Nephron (organoid): ENCODE data around the gene RAVER2.
"Not testable (repeated sequence)": the region's sequence is repeated elsewhere in the genome, so short reads cannot be mapped to it uniquely, and the experiment has no call there.

Experiments used
- H3K27ac Mint-ChIP-seq, 3 experiments: 2 replicates each; pipeline ENCODE4 v1.8.0; 2020; ENCODE audit warnings: mixed read lengths in 3 of 3, mild to moderate bottlenecking in 2 of 3, moderate library complexity in 1 of 3
- H3K27me3 Mint-ChIP-seq: 2 replicates; pipeline ENCODE4 v1.8.0; 2021; ENCODE audit warnings: low read depth, mild to moderate bottlenecking, moderate library complexity, mixed read lengths
- H3K36me3 Mint-ChIP-seq: 2 replicates; pipeline ENCODE4 v1.8.0; 2020; ENCODE audit warnings: low read depth, mixed read lengths
- H3K4me1 Mint-ChIP-seq: 2 replicates; pipeline ENCODE4 v1.8.0; 2020; ENCODE audit warnings: mixed read lengths
- H3K4me3 Mint-ChIP-seq, 3 experiments: 2 replicates each; pipeline ENCODE4 v1.8.0; 2020; ENCODE audit warnings: mild to moderate bottlenecking in 3 of 3, mixed read lengths in 3 of 3, moderate library complexity in 2 of 3
- H3K9me3 Mint-ChIP-seq: 2 replicates; pipeline ENCODE4 v1.8.0; 2020; ENCODE audit warnings: mixed read lengths
- TF ChIP-seq, protein P1 (sequence below), 3 experiments: fragments of 200-600 bp; sonication (generic); IDR thresholded peaks; one replicate each; pipeline ENCODE4 v1.5.0; 2021; ENCODE audit warnings: antibody characterized with exemption in 3 of 3; ENCODE audit not compliant: unreplicated experiment in 3 of 3

Gene RAVER2

DNA sequence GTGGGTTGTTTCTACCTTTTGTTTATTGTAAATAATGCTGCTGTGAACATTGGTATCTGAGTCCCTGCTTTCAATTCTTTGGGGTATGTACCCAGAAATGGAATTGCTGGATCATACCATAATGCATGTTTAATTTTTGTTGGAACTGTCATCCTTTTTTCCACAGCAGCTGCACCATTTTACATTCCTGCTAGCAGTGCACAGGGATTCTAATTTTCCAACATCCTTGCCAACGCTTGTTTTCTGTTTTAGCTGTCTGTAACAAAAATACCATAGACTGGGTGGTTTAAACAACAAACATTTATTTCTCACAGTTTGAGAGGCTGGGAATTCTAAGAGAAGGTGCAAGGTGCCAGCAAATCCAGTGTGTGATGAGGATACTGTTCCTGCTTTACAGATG is 65.1 kb downstream of the RAVER2 start:
- Mint-ChIP-seq H3K4me3 (no peak overlapping the region), H3K27me3 (no peaks in the 10 kb centered on the region), H3K4me1 (no peaks in the 10 kb centered on the region), H3K36me3 (peaks cover 22% of the 10 kb centered on the region), H3K9me3 (no peaks in the 10 kb centered on the region), H3K27ac (no peak overlapping the region)
- TF ChIP-seq, protein P1, sequence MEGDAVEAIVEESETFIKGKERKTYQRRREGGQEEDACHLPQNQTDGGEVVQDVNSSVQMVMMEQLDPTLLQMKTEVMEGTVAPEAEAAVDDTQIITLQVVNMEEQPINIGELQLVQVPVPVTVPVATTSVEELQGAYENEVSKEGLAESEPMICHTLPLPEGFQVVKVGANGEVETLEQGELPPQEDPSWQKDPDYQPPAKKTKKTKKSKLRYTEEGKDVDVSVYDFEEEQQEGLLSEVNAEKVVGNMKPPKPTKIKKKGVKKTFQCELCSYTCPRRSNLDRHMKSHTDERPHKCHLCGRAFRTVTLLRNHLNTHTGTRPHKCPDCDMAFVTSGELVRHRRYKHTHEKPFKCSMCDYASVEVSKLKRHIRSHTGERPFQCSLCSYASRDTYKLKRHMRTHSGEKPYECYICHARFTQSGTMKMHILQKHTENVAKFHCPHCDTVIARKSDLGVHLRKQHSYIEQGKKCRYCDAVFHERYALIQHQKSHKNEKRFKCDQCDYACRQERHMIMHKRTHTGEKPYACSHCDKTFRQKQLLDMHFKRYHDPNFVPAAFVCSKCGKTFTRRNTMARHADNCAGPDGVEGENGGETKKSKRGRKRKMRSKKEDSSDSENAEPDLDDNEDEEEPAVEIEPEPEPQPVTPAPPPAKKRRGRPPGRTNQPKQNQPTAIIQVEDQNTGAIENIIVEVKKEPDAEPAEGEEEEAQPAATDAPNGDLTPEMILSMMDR (IDR thresholded peaks at IDR 0.05; ENCODE audit: unreplicated experiment in 3 of 3) = no peak

DNA sequence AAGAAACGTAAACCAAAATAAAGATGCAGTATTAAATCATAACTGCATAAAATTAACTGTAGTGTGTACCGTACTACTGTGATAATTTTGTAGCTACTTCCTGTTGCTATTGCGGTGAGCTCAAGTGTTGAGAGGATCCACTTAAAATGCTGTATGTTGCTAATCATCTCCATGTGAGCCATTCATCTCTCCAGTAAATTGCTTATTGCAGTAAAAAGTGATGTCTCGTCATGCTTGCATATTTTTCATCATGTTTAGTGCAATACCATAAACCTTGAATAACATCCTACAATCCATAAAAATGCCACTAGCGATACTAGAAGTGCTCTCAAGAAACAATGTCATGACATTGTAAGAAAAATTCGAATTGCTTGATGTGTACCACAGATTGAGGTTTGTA is 66.3 kb downstream of the RAVER2 start:
- Mint-ChIP-seq H3K9me3 (peaks cover 1% of the 10 kb centered on the region), H3K36me3 (peaks cover 28% of the 10 kb centered on the region), H3K27me3 (no peaks in the 10 kb centered on the region), H3K27ac (no peak overlapping the region), H3K4me1 (no peaks in the 10 kb centered on the region), H3K4me3 (no peak overlapping the region)
- TF ChIP-seq, protein P1 (IDR thresholded peaks at IDR 0.05; ENCODE audit: unreplicated experiment in 3 of 3) = no peak

DNA sequence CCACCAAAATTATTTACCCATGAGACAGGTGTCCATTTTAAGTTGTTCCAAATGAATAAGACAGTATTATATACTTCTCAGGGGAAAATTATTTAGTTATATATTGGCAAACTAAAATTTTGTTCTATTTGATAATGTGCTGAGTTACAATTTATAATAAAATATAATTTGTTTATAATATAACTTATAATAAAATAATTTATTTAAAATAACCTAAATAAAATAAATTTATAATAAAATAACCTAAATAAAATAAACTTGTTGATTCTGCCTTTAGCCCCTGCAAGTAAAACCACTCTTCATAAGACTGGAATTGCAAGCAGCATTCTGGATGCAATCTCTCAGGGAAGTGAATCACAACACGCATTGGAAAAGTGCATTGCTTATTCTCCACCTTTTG is 69.6 kb downstream of the RAVER2 start:
- no peaks in the 10 kb centered on the region for H3K27me3 Mint-ChIP-seq
- H3K4me1 Mint-ChIP-seq = no peaks in the 10 kb centered on the region
- TF ChIP-seq, protein P1 (IDR thresholded peaks at IDR 0.05; ENCODE audit: unreplicated experiment in 3 of 3) = no peak
- H3K4me3 Mint-ChIP-seq = no peak overlapping the region
- H3K36me3 Mint-ChIP-seq = peaks cover 53% of the 10 kb centered on the region
- no peak overlapping the region for H3K27ac Mint-ChIP-seq
- peaks cover 4% of the 10 kb centered on the region for H3K9me3 Mint-ChIP-seq

DNA sequence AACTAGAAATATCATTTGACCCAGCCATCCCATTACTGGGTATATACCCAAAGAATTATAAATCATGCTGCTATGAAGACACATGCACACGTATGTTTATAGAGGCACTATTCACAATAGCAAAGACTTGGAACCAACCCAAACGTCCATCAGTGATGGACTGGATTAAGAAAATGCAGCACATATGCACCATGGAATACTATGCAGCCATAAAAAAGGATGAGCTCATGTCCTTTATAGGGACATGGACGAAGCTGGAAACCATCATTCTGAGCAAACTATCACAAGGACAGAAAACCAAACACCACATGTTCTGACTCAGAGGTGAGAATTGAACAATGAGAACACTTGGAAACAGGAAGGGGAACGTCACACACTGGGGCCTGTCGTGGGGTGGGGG is 72.5 kb downstream of the RAVER2 start:
- H3K4me1 Mint-ChIP-seq, H3K27ac Mint-ChIP-seq, H3K9me3 Mint-ChIP-seq, H3K27me3 Mint-ChIP-seq, H3K4me3 Mint-ChIP-seq: not testable (repeated sequence)
- peaks cover 61% of the 10 kb centered on the region for H3K36me3 Mint-ChIP-seq

DNA sequence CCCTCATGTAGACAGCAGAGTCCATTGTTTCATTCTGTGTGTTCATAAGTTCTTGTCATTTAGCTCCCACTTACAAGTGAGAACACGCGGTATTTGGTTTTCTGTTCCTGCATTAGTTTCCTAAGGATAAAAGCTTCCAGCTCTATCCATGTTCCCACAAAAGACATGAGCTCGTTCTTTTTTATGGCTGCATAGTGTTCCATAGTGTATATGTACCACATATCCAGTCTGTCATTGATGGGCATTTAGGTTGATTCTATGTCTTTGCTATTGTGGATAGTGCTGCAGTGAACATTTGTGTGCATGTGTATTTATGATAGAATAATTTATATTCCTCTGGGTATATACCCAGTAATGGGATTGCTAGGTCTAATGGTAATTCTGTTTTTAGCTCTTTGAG is 75.7 kb downstream of the RAVER2 start:
- not testable (repeated sequence) for H3K27ac Mint-ChIP-seq, H3K4me1 Mint-ChIP-seq, H3K27me3 Mint-ChIP-seq, H3K4me3 Mint-ChIP-seq, H3K9me3 Mint-ChIP-seq
- H3K36me3 Mint-ChIP-seq = peaks cover 50% of the 10 kb centered on the region

DNA sequence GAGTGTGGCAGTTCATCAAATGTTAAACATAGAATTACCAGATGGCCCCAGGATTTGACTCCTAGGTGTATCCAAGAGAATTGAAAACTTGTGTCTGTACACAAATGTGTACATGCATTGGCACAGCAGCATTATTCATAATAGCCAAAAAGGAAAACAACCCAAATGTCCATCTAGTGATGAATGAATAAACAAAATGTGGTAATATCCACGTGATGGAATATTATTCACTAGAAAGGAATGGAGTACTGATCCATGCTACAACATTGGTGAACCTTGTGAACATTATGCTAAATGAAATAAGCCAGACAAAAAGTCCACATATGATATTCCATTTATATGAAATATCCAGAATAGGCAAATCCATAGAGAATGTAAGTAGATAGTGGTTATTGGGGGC is 77.7 kb downstream of the RAVER2 start:
- H3K36me3 Mint-ChIP-seq = peaks cover 32% of the 10 kb centered on the region
- no peak overlapping the region for H3K4me3 Mint-ChIP-seq
- peaks cover 6% of the 10 kb centered on the region for H3K4me1 Mint-ChIP-seq
- H3K27me3 Mint-ChIP-seq = no peaks in the 10 kb centered on the region
- H3K27ac Mint-ChIP-seq = no peak overlapping the region
- H3K9me3 Mint-ChIP-seq = no peaks in the 10 kb centered on the region
- TF ChIP-seq, protein P1 (IDR thresholded peaks at IDR 0.05; ENCODE audit: unreplicated experiment in 3 of 3) = no peak

DNA sequence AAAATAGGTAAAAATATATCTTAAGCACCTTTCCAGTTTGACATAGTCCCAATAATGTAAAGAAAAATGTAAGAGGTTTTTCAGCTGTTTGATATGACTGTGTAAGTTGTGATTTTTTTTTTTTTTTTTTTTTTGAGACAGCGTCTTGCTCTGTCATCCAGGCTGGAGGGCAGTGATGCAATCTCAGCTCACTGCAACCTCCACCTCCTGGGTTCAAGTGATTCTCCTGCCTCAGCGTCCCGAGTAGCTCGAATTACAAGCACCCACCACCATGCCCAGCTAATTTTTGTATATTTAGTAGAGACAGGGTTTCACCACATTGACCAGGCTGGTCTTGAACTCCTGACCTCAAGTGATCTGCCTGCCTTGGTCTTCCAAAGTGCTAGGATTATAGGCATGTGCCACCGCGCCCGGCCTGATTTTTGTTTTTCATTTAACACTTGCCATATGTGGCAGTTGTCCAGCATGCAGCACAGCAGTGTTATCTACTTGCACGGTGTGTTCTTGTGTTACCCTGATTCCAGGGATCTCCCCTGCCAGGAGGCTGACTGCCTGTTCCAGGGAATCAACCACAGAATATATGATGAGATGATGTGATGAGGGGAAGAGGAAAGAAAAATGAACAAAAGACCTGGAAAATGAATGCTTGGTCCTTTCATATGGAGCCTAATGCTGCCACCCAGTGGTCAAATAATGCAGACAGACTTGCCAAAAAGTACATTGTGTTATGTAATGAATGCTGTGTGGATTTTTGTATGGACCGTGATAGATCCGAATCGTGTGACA is 79.0 kb downstream of the RAVER2 start:
- Mint-ChIP-seq H3K4me1 (peaks cover 8% of the 10 kb centered on the region), H3K27me3 (no peaks in the 10 kb centered on the region), H3K9me3 (no peaks in the 10 kb centered on the region), H3K36me3 (peaks cover 22% of the 10 kb centered on the region), H3K27ac (no peak overlapping the region), H3K4me3 (no peak overlapping the region)
- TF ChIP-seq, protein P1 (IDR thresholded peaks at IDR 0.05; ENCODE audit: unreplicated experiment in 3 of 3) = peak; percentile 82 to 87 (median 84)
